Measurements from ENCODE around the gene ARHGAP26. TPM values are rescaled to one million over a fixed set of nuclear protein-coding genes. Genes with fewer than 3 reads are reported as not detected.
A peak's percentile ranks its signal among the peaks of the same experiment; 100 is the strongest.

Gene ARHGAP26
- total and polyA plus RNA-seq, 2 of the 4 experiments (the other 2 are of a cell fraction): 0.54 to 0.56 TPM

DNA sequence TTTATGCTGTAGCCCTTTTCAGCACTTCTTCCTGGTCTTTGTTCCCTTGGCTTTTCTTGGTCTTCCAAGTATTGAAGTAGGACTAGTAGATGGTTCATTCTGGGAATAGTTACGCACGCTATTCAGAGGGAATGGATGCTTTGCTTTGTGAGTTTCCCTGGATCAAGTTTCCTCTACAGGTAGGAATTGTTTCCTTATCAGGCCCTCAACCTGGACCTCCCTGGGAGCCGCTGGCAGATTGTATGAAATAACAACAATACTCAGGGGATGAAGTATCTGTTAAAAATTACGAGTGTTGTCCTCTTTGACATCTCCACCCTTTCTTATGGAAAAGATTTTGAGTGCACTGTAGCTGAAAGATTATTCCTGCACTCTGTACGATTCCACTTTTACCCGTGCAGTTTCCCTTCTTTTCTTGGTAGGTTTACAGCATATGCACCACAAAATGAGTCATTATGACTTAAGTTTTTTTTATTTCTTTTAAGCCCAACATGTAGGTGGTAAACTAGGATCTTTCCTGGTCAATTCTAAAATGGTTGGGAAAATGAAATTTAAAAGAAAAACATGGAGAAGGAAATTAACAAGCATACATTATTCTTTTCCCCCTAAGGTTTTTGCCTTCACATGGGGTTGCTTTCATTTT is 57.9 kb downstream of the ARHGAP26 start:
- in situ Hi-C loops (cut with MboI; ENCODE audit: low sequenced_read_pairs): no loop called here
- Histone ChIP-seq H3K4me2 (ENCODE audit: low read depth, low read length) (no peak overlapping the region), H4K91ac (ENCODE audit: insufficient read depth, low read depth, low read length) (no peak overlapping the region)

More for the DNA sequence above, 57.9 kb downstream of the ARHGAP26 start:
- POLR2A ChIA-PET (ENCODE audit: unreplicated experiment): no interaction called here
- CTCF ChIA-PET: no interaction called here
- Histone ChIP-seq H4K5ac (ENCODE audit: low read depth, low read length) (no peak overlapping the region), H2BK120ac (ENCODE audit: low read depth, low read length) (no peak overlapping the region), H3K27me3 (ENCODE audit: control insufficient read depth, insufficient read depth, low read length) (no peaks in the 10 kb centered on the region), H3K18ac (ENCODE audit: low read depth, low read length) (peak overlapping the region; percentile 22; the same call in 1 of the 2 replicates), H2AK9ac (replicated peaks; ENCODE audit: low read depth, low read length, poor library complexity) (no peak overlapping the region), H2BK15ac (ENCODE audit: low read depth, low read length) (peak overlapping the region; percentile 81; the same call in 2 of the 3 replicates), H3K4ac (ENCODE audit: low read depth, low read length) (peak overlapping the region; percentile 47; the same call in 1 of the 2 replicates), H3K4me3 (ENCODE audit: insufficient read depth, low read depth, low read length) (no peak overlapping the region), H2BK5ac (ENCODE audit: low read depth, low read length, poor library complexity, severe bottlenecking) (no peak overlapping the region), H3K56ac (ENCODE audit: extremely low read depth, insufficient read depth, low read length) (no peak overlapping the region), H3K4me1 (ENCODE audit: control insufficient read depth, insufficient read depth, low read length) (peaks cover 29% of the 10 kb centered on the region), H3K79me1 (ENCODE audit: low read depth in 1 of 2, low read length in 2 of 2) (peaks cover 0 to 18% of the 10 kb centered on the region in 2 experiments; a peak in 1 of 4 replicates), H2AK5ac (ENCODE audit: low read depth, low read length) (0 out of 2 replicates have a peak overlapping the region, but pooled peaks have one; percentile 3), H3K23ac (ENCODE audit: low read depth, low read length) (peak overlapping the region; percentile 40; the same call in 1 of the 2 replicates), H3K14ac (replicated peaks; ENCODE audit: low read depth, low read length) (peak overlapping the region; percentile 46), H4K8ac (ENCODE audit: low read depth in 2 of 2, low read length in 2 of 2) (no peak overlapping the region), H3K36me3 (ENCODE audit: control insufficient read depth, insufficient read depth, low read length) (no peaks in the 10 kb centered on the region), H3K9me1 (ENCODE audit: insufficient read depth, low read length) (peaks cover 39% of the 10 kb centered on the region), H4K20me1 (ENCODE audit: insufficient read depth, low read length) (no peaks in the 10 kb centered on the region), H3K27ac (ENCODE audit: insufficient read depth, low read length) (no peak overlapping the region), H2BK20ac (ENCODE audit: low read depth, low read length) (peak overlapping the region; percentile 31; the same call in 1 of the 2 replicates), H3K9me3 (ENCODE audit: control insufficient read depth, insufficient read depth, low read length) (no peaks in the 10 kb centered on the region), H2AFZ (replicated peaks; ENCODE audit: low read length, poor library complexity) (no peak overlapping the region), H3K9ac (ENCODE audit: low read depth, low read length) (no peak overlapping the region)
- WGBS, 2 experiments (ENCODE audit: extremely low coverage in 2 of 2, insufficient read length in 1 of 2): no CpG with 5 or more reads among the region's 6 CpGs
- DNase-seq (peak; percentile 59), ATAC-seq (ENCODE audit: low read depth) (peak; percentile 45; the same call in 1 of the 2 replicates)
- peak; percentile 19; the same call in 1 of the 2 replicates for TF ChIP-seq FOS (IDR thresholded peaks at IDR 0.05; ENCODE audit: low read depth, low read length)
- no peak for TF ChIP-seq MXI1 (IDR thresholded peaks at IDR 0.05; ENCODE audit: borderline replicate concordance, low read depth, low read length)
- dilution Hi-C loops (cut with HindIII; ENCODE audit: low sequenced_read_pairs, unreplicated experiment): no loop called here
- intact Hi-C loops (cut with micrococcal nuclease): no loop called here
- no TSS peak for BruUV-seq (replicated peaks)
